ENCODE data around the gene NFIC. TPM values are rescaled to one million over a fixed set of nuclear protein-coding genes. Genes with fewer than 3 reads are reported as not detected.

The NFIC gene
- total RNA-seq, 1 experiment from 2014 or later: 8.0 TPM

DNA sequence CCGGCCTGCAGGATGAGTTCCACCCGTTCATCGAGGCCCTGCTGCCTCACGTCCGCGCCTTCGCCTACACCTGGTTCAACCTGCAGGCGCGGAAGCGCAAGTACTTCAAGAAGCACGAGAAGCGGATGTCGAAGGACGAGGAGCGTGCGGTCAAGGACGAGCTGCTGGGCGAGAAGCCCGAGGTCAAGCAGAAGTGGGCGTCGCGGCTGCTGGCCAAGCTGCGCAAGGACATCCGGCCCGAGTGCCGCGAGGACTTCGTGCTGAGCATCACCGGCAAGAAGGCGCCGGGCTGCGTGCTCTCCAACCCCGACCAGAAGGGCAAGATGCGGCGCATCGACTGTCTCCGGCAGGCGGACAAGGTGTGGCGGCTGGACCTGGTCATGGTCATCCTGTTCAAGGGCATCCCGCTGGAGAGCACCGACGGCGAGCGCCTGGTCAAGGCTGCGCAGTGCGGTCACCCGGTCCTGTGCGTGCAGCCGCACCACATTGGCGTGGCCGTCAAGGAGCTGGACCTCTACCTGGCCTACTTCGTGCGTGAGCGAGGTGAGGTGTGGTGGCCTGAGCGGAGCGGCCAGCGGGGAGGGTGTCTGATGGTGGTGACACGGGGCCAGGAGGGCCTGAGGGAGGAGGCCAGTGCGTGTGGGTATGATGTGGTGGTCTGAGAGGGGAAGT, 15.5 kb downstream of the NFIC start:
- Histone ChIP-seq H3K4ac (ENCODE audit: low read depth, low read length) (no peak overlapping the region), H4K20me1 (ENCODE audit: control insufficient read depth, insufficient read depth, insufficient read length) (peaks cover 3% of the 10 kb centered on the region), H3K79me2 (ENCODE audit: insufficient read depth, low read length) (no peaks in the 10 kb centered on the region)

More for the DNA sequence above, 15.5 kb downstream of the NFIC start:
- H3K9me3 ChIP-seq (ENCODE audit: control insufficient read depth, low read depth, low read length): no peaks in the 10 kb centered on the region
- WGBS (ENCODE audit: extremely low coverage, insufficient read length, low lambda C conversion rate): no CpG with 5 or more reads among the region's 59 CpGs
- H3K79me1 ChIP-seq (ENCODE audit: insufficient read depth, low read depth, low read length, poor library complexity, severe bottlenecking): no peaks in the 10 kb centered on the region
- no peak for DNase-seq
- H3K9ac ChIP-seq (ENCODE audit: extremely low read depth, insufficient read length, low read length): no peak overlapping the region
- no peak overlapping the region for H3K23ac ChIP-seq (ENCODE audit: insufficient read length, low read depth, low read length)
- H3K23me2 ChIP-seq (ENCODE audit: insufficient read length, low read depth, low read length, poor library complexity, severe bottlenecking): no peaks in the 10 kb centered on the region
- no peak overlapping the region for H3T11ph ChIP-seq (ENCODE audit: low read length)
- H2BK5ac ChIP-seq (ENCODE audit: insufficient read length, low read length): no peak overlapping the region
- Mint-ChIP-seq H3K27me3 (ENCODE audit: low read depth) (peaks cover 51% of the 10 kb centered on the region), H3K9me3 (no peaks in the 10 kb centered on the region; a peak in 1 of 5 replicates), H3K27ac (no peak overlapping the region; a peak in 1 of 7 replicates), H3K36me3 (ENCODE audit: insufficient read depth in 1 of 3, low read depth in 3 of 3) (no peaks in the 10 kb centered on the region), H3K4me3 (no peak overlapping the region), H3K4me1 (peaks cover 0 to 16% of the 10 kb centered on the region in 2 experiments; a peak in 2 of 4 replicates)
- H2BK120ac ChIP-seq (ENCODE audit: low read depth, low read length, poor library complexity, severe bottlenecking): no peak overlapping the region
- H3K56ac ChIP-seq (ENCODE audit: insufficient read length, low read depth, low read length): no peak overlapping the region
- no peak overlapping the region for H3K27ac ChIP-seq (ENCODE audit: insufficient read length, low read depth, low read length)
- H4K8ac ChIP-seq (replicated peaks; ENCODE audit: insufficient read length, low read depth, low read length): no peak overlapping the region
- H2BK20ac ChIP-seq (ENCODE audit: low read depth, low read length, poor library complexity, severe bottlenecking): no peak overlapping the region
- no peak overlapping the region for H3K18ac ChIP-seq (ENCODE audit: insufficient read length, low read depth, low read length)
- H2BK12ac ChIP-seq (ENCODE audit: insufficient read length, low read depth, low read length): no peak overlapping the region
- no peak overlapping the region for H3K4me2 ChIP-seq (ENCODE audit: insufficient read depth, insufficient read length, low read length)
- H3K4me1 ChIP-seq (ENCODE audit: insufficient read depth, low read length): no peaks in the 10 kb centered on the region
- H2BK15ac ChIP-seq (ENCODE audit: low read depth, low read length): no peak overlapping the region
- no peaks in the 10 kb centered on the region for H3K27me3 ChIP-seq (ENCODE audit: insufficient read depth, low read length)
- H2AK5ac ChIP-seq (ENCODE audit: insufficient read length, low read length): no peak overlapping the region
- no peak overlapping the region for H4K5ac ChIP-seq (ENCODE audit: insufficient read length, low read depth, low read length)
- no peak overlapping the region for H3K14ac ChIP-seq (ENCODE audit: insufficient read depth, low read length)
- H2AFZ ChIP-seq (ENCODE audit: low read length): no peak overlapping the region
- H4K91ac ChIP-seq (ENCODE audit: insufficient read length, low read depth, low read length): no peak overlapping the region
- TF ChIP-seq CTCF (conservative IDR thresholded peaks at IDR 0.05): no peak
